ENCODE results near the gene ZNF771. TPM values are rescaled to one million over a fixed set of nuclear protein-coding genes. Genes with fewer than 3 reads are reported as not detected.

ZNF771 gene
- polyA plus RNA-seq, 1 experiment: 9.3 TPM

GRCh38 chr16:30416047-30416603 is 8.7 kb downstream of the ZNF771 start:
- Histone ChIP-seq H3K27ac (ENCODE audit: low read depth, low read length) (no peak overlapping the region), H3K4me3 (ENCODE audit: low read depth, low read length) (no peak overlapping the region), H3K9me3 (ENCODE audit: control insufficient read depth, insufficient read depth, low read length) (no peaks in the 10 kb centered on the region), H3K27me3 (ENCODE audit: control insufficient read depth, insufficient read depth, low read length) (no peaks in the 10 kb centered on the region)
- no peak for TF ChIP-seq CTCF (IDR thresholded peaks at IDR 0.05; ENCODE audit: low read depth, low read length)
- CTCF ChIA-PET: interaction anchor here (1.0 kb wide), 1 partner anchor 14 kb away, joined by 4 read pairs; the partner anchor contains the start of gene DCTPP1
- POLR2A ChIA-PET: interaction anchor here (0.7 kb wide), 1 partner anchor 43 kb away, joined by 7 read pairs; no protein-coding TSS in a partner anchor
- no peak for DNase-seq (ENCODE audit: low read depth, low spot score)

DNA sequence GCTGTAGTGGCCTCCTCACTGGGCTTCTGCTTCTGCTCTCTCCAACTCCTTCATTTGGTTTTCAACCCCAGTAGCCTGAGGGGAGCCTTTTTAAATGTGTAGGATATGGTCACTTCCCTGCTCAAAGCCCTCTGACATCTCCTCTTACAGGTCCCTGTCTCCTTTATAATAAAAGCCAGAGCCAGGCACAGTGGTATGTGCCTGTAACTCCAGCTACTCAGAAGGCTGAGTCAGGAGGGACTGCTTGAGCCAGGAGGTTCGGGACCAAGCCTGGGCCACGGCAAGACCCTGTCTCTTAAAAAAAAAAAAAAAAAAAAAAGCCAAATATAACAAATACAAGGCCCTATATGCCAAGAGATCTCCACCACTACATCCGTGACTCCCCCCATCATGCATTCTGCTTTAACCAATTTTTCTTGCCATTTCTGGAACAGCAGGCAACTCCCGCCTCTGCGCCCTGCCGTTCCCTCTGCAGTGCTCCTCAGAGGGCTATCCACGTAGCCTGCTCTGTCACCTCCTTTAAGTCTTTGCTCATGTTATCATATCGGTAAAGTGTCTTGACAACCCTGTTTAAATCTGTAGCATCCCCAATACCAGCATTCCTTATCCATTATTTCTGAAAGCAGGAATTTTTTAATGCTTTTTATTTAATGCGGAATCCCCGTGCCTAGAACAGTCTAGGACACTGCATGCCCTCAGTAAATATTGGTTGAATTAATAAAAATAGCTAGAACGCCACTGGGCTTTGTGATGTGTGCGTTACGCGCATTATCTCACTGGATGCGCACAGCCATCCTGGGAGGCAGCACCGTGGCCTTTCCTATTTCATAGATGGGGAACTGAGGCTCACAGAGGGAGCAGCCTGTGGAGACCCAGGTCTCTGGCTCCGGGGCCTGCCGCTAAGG is 9.5 kb downstream of the ZNF771 start:
- ChIA-PET CTCF (interaction anchor here (0.5 to 2.0 kb wide), 5 partner anchors 8 to 51 kb away, joined by 3 to 13 read pairs (median 4); partner anchors contain the start of genes DCTPP1 and ZNF771), POLR2A (interaction anchor here (0.6 to 2.0 kb wide), 10 partner anchors 8 to 577 kb away, joined by 3 to 13 read pairs (median 6); partner anchors contain the start of genes DCTPP1, SEPHS2, TBX6 and ZNF688)
- H3K27ac ChIP-seq (ENCODE audit: low read depth, low read length): no peak overlapping the region
- H3K4me3 ChIP-seq (ENCODE audit: low read depth, low read length): peak overlapping the region; percentile 60
- no peaks in the 10 kb centered on the region for H3K9me3 ChIP-seq (ENCODE audit: control insufficient read depth, insufficient read depth, low read length)
- TF ChIP-seq CTCF (IDR thresholded peaks at IDR 0.05; ENCODE audit: low read depth, low read length): no peak
- no peaks in the 10 kb centered on the region for H3K27me3 ChIP-seq (ENCODE audit: control insufficient read depth, insufficient read depth, low read length)
- DNase-seq (ENCODE audit: low read depth, low spot score): no peak

- H3K27ac ChIP-seq (ENCODE audit: low read depth, low read length): no peak overlapping the region
- H3K9me3 ChIP-seq (ENCODE audit: control insufficient read depth, insufficient read depth, low read length): no peaks in the 10 kb centered on the region
- POLR2A ChIA-PET: interaction anchor here (0.6 to 2.0 kb wide), 12 partner anchors 8 to 578 kb away, joined by 3 to 13 read pairs (median 4); partner anchors contain the start of genes DCTPP1, SEPHS2, TBX6 and ZNF48
- peak; percentile 80 for DNase-seq (ENCODE audit: low read depth, low spot score)
- 0 out of 2 replicates have a peak, but pooled peaks have one; percentile 10 for TF ChIP-seq CTCF (IDR thresholded peaks at IDR 0.05; ENCODE audit: low read depth, low read length)
- no peaks in the 10 kb centered on the region for H3K27me3 ChIP-seq (ENCODE audit: control insufficient read depth, insufficient read depth, low read length)
- CTCF ChIA-PET: interaction anchor here (0.5 to 2.0 kb wide), 5 partner anchors 9 to 50 kb away, joined by 3 to 13 read pairs (median 4); partner anchors contain the start of genes DCTPP1 and ZNF771
- H3K4me3 ChIP-seq (ENCODE audit: low read depth, low read length): peak overlapping the region; percentile 60
Measured at GRCh38 chr16:30417529-30418349, 10.3 kb downstream of the ZNF771 start.

GRCh38 chr16:30418350-30419181 is 11.2 kb downstream of the ZNF771 start:
- DNase-seq (ENCODE audit: low read depth, low spot score): no peak
- H3K4me3 ChIP-seq (ENCODE audit: low read depth, low read length): peak overlapping the region; percentile 60
- no peak for TF ChIP-seq CTCF (IDR thresholded peaks at IDR 0.05; ENCODE audit: low read depth, low read length)
- ChIA-PET POLR2A (interaction anchor here (0.6 to 2.0 kb wide), 11 partner anchors 9 to 327 kb away, joined by 3 to 13 read pairs (median 4); partner anchors contain the start of genes DCTPP1, SEPHS2, TBX6 and ZNF48), CTCF (interaction anchor here (0.5 to 2.0 kb wide), 5 partner anchors 9 to 305 kb away, joined by 3 to 13 read pairs (median 4); partner anchors contain the start of genes DCTPP1, GDPD3 and ZNF771)
- no peaks in the 10 kb centered on the region for H3K9me3 ChIP-seq (ENCODE audit: control insufficient read depth, insufficient read depth, low read length)
- no peaks in the 10 kb centered on the region for H3K27me3 ChIP-seq (ENCODE audit: control insufficient read depth, insufficient read depth, low read length)
- no peak overlapping the region for H3K27ac ChIP-seq (ENCODE audit: low read depth, low read length)

Measured in AG04450 (cell line).